ENCODE data around the gene CCBE1.

CCBE1 gene

GRCh38 chr18:59492756-59493421, 204.3 kb downstream of the CCBE1 start:
- DNase-seq (ENCODE audit: low spot score), result no peak

- DNase-seq (ENCODE audit: low spot score), result no peak
Observed at GRCh38 chr18:59488899-59489298, 208.3 kb downstream of the CCBE1 start.

- DNase-seq (ENCODE audit: low spot score), result no peak
Observed at GRCh38 chr18:59485382-59485781, 211.8 kb downstream of the CCBE1 start.

GRCh38 chr18:59484561-59485328, 212.5 kb downstream of the CCBE1 start:
- no peak for DNase-seq (ENCODE audit: low spot score)

- no peak for DNase-seq (ENCODE audit: low spot score)
Observed at GRCh38 chr18:59484131-59484530, 213.1 kb downstream of the CCBE1 start.

GRCh38 chr18:59481436-59481835, 215.8 kb downstream of the CCBE1 start:
- no peak for DNase-seq (ENCODE audit: low spot score)

- DNase-seq (ENCODE audit: low spot score), result no peak
Observed at GRCh38 chr18:59479776-59480175, 217.4 kb downstream of the CCBE1 start.

- no peak for DNase-seq (ENCODE audit: low spot score)
Observed at GRCh38 chr18:59478591-59478990, 218.6 kb downstream of the CCBE1 start.

GRCh38 chr18:59477849-59478248, 219.4 kb downstream of the CCBE1 start:
- no peak for DNase-seq (ENCODE audit: low spot score)

- no peak for DNase-seq (ENCODE audit: low spot score)
Observed at GRCh38 chr18:59470561-59471121, 226.6 kb downstream of the CCBE1 start.

- DNase-seq (ENCODE audit: low spot score), result no peak
Observed at GRCh38 chr18:59469463-59470180, 227.6 kb downstream of the CCBE1 start.

- no peak for DNase-seq (ENCODE audit: low spot score)
Observed at GRCh38 chr18:59468821-59469220, 228.4 kb downstream of the CCBE1 start.

- DNase-seq (ENCODE audit: low spot score), result no peak
Observed at GRCh38 chr18:59467497-59467896, 229.7 kb downstream of the CCBE1 start.

- no peak for DNase-seq (ENCODE audit: low spot score)
Observed at GRCh38 chr18:59466980-59467379, 230.2 kb downstream of the CCBE1 start.

- DNase-seq (ENCODE audit: low spot score), result no peak
Observed at GRCh38 chr18:59464486-59464885, 232.7 kb downstream of the CCBE1 start.

GRCh38 chr18:59461171-59461570, 236.1 kb downstream of the CCBE1 start:
- no peak for DNase-seq (ENCODE audit: low spot score)

- no peak for DNase-seq (ENCODE audit: low spot score)
Observed at GRCh38 chr18:59460072-59460420, 237.2 kb downstream of the CCBE1 start.

- peak; percentile 33 for DNase-seq (ENCODE audit: low spot score)
Observed at GRCh38 chr18:59459369-59460071, 237.7 kb downstream of the CCBE1 start.

- no peak for DNase-seq (ENCODE audit: low spot score)
Observed at GRCh38 chr18:59458575-59458974, 238.6 kb downstream of the CCBE1 start.

- no peak for DNase-seq (ENCODE audit: low spot score)
Observed at GRCh38 chr18:59456657-59457056, 240.6 kb downstream of the CCBE1 start.

GRCh38 chr18:59455728-59456276, 241.4 kb downstream of the CCBE1 start:
- no peak for DNase-seq (ENCODE audit: low spot score)

Data from SW480 (cell line).